HepG2 (cell line): Measurements from ENCODE around the gene ANKRD30A.

Experiments used
- AKNA ChIP-seq: sonication (generic); formaldehyde crosslinking; IDR thresholded peaks from 2 replicates; pipeline ENCODE4 v1.4.0; 2020; ENCODE audit warnings: missing genetic modification reagents, borderline replicate concordance
- RAD21 ChIP-seq: fragments of 450-650 bp; formaldehyde crosslinking; IDR thresholded peaks from 2 replicates; pipeline ENCODE4 v1.5.0; 2020; ENCODE audit warnings: mild to moderate bottlenecking
- REST ChIP-seq, 2 experiments: IDR thresholded peaks; 2 replicates each; pipeline ENCODE4 v1.6.1; 2011 to 2012; ENCODE audit warnings: low read length in 2 of 2, borderline replicate concordance in 1 of 2, low read depth in 1 of 2, mild to moderate bottlenecking in 1 of 2, moderate library complexity in 1 of 2
- ZKSCAN8 ChIP-seq: IDR thresholded peaks from 2 replicates; pipeline ENCODE4 v1.6.1; 2016; ENCODE audit warnings: borderline replicate concordance, missing genetic modification reagents, missing compliant biosample characterization

GRCh38 chr10:37289833-37290464 lies 164.6 kb downstream of the ANKRD30A start:
- TF ChIP-seq ZKSCAN8 (no peak), RAD21 (CRISPR knock-in tag) (no peak), REST (IDR thresholded peaks at IDR 0.05; ENCODE audit: borderline replicate concordance in 1 of 2, low read depth in 1 of 2, low read length in 2 of 2) (no peak), AKNA (CRISPR knock-in tag) (no peak)
